ENCODE results near the gene SLC25A20.

The SLC25A20 gene

GRCh38 chr3:48898383-48899234 lies at the start of gene SLC25A20:
Gene SLC25A20 (minus strand): TSS chr3:48898882. CDS start chr3:48898794, 88 bp downstream.
- TF ChIP-seq CTCF (IDR thresholded peaks at IDR 0.05; ENCODE audit: insufficient read depth, missing control alignments): no peak
- DNase-seq (ENCODE audit: insufficient read length, low spot score) (peak; percentile 66), FAIRE-seq (no peak)

- no peak for FAIRE-seq
- DNase-seq (ENCODE audit: insufficient read length, low spot score): no peak
- TF ChIP-seq CTCF (IDR thresholded peaks at IDR 0.05; ENCODE audit: insufficient read depth, missing control alignments): no peak
Measured at GRCh38 chr3:48945891-48946549, 47.3 kb upstream of the SLC25A20 start.

GRCh38 chr3:48945432-48945831 lies 46.8 kb upstream of the SLC25A20 start:
- FAIRE-seq: no peak
- DNase-seq (ENCODE audit: insufficient read length, low spot score): no peak
- no peak for TF ChIP-seq CTCF (IDR thresholded peaks at IDR 0.05; ENCODE audit: insufficient read depth, missing control alignments)

- DNase-seq (ENCODE audit: insufficient read length, low spot score) (no peak), FAIRE-seq (no peak)
- TF ChIP-seq CTCF (IDR thresholded peaks at IDR 0.05; ENCODE audit: insufficient read depth, missing control alignments): no peak
Measured at GRCh38 chr3:48938689-48939088, 40.0 kb upstream of the SLC25A20 start.

GRCh38 chr3:48938156-48938555 lies 39.5 kb upstream of the SLC25A20 start:
- TF ChIP-seq CTCF (IDR thresholded peaks at IDR 0.05; ENCODE audit: insufficient read depth, missing control alignments): no peak
- no peak for FAIRE-seq
- no peak for DNase-seq (ENCODE audit: insufficient read length, low spot score)

GRCh38 chr3:48935530-48935929 lies 36.8 kb upstream of the SLC25A20 start:
- no peak for FAIRE-seq

More at GRCh38 chr3:48935530-48935929, 36.8 kb upstream of the SLC25A20 start:
- no peak for DNase-seq (ENCODE audit: insufficient read length, low spot score)
- TF ChIP-seq CTCF (IDR thresholded peaks at IDR 0.05; ENCODE audit: insufficient read depth, missing control alignments): no peak
